CD14-positive monocyte (primary cell): ENCODE measurements around the gene FBXO2. TPM values are rescaled to one million over a fixed set of nuclear protein-coding genes. Genes with fewer than 3 reads are reported as not detected.

Experiments
- DNase-seq, 3 donors: peaks; one replicate each; pipeline ENCODE4 v3.0.0-alpha.2; 2011 to 2022
- H2AFZ ChIP-seq: 2 replicates; pipeline ENCODE4 v1.6.0; 2012; ENCODE audit warnings: mild to moderate bottlenecking, low read depth, low read length, inconsistent platforms; ENCODE audit not compliant: insufficient read depth, poor library complexity, severe bottlenecking
- H3K27ac ChIP-seq, 2 donors: 1 replicate in 1 of 2; 2 replicates in 1 of 2; pipeline ENCODE4 v1.5.1; 2012 to 2013; ENCODE audit warnings: low read length in 2 of 2, control low read depth in 1 of 2, inconsistent platforms in 1 of 2, low read depth in 1 of 2, mild to moderate bottlenecking in 1 of 2
- H3K27me3 ChIP-seq, 2 donors: one replicate each; pipeline versions ENCODE4 v1.6.0 to v1.6.1; 2011 to 2013; ENCODE audit warnings: low read length in 2 of 2; ENCODE audit not compliant: control insufficient read depth in 2 of 2, insufficient read depth in 2 of 2
- H3K36me3 ChIP-seq, 2 donors: replicated peaks in 1 of 2; 1 replicate in 1 of 2; 2 replicates in 1 of 2; pipeline versions ENCODE4 v1.5.1 to v1.6.1; 2012 to 2013; ENCODE audit warnings: low read length in 2 of 2, control low read depth in 1 of 2, inconsistent platforms in 1 of 2, mild to moderate bottlenecking in 1 of 2; ENCODE audit not compliant: insufficient read depth in 2 of 2, control insufficient read depth in 1 of 2
- H3K4me1 ChIP-seq, 2 donors: 1 replicate in 1 of 2; 2 replicates in 1 of 2; pipeline versions ENCODE4 v1.5.1 to v1.6.1; 2012 to 2013; ENCODE audit warnings: low read length in 2 of 2, control low read depth in 1 of 2, inconsistent platforms in 1 of 2, mild to moderate bottlenecking in 1 of 2, moderate library complexity in 1 of 2; ENCODE audit not compliant: insufficient read depth in 2 of 2, control insufficient read depth in 1 of 2
- H3K4me2 ChIP-seq: replicated peaks from 2 replicates; pipeline ENCODE3; 2012; ENCODE audit warnings: low read length, moderate library complexity, mild to moderate bottlenecking; ENCODE audit not compliant: poor library complexity, severe bottlenecking; ENCODE audit errors: extremely low read depth
- H3K4me3 ChIP-seq, 3 experiments: fragments of 200-600 bp in 1 of 3; sonication (generic) in 1 of 3; replicated peaks in 1 of 3; 1 replicate in 2 of 3; 2 replicates in 1 of 3; pipeline ENCODE4 v1.5.1; 2011 to 2013; ENCODE audit warnings: low read length in 3 of 3, mild to moderate bottlenecking in 3 of 3, control low read depth in 2 of 3, low read depth in 2 of 3, inconsistent platforms in 1 of 3, moderate library complexity in 1 of 3
- H3K79me2 ChIP-seq: 2 replicates; pipeline ENCODE4 v1.6.0; 2012; ENCODE audit warnings: mild to moderate bottlenecking, control low read depth, inconsistent platforms, low read length, moderate library complexity; ENCODE audit not compliant: insufficient read depth
- H3K9ac ChIP-seq: 2 replicates; pipeline ENCODE4 v1.6.0; 2017; ENCODE audit warnings: low read length, mild to moderate bottlenecking; ENCODE audit not compliant: insufficient read depth, poor library complexity, severe bottlenecking
- H3K9me3 ChIP-seq, 2 donors: replicated peaks in 1 of 2; 1 replicate in 1 of 2; 2 replicates in 1 of 2; pipeline versions ENCODE4 v1.5.1 to v1.6.1; 2012 to 2013; ENCODE audit warnings: low read length in 2 of 2, control low read depth in 1 of 2; ENCODE audit not compliant: control insufficient read depth in 1 of 2, insufficient read depth in 1 of 2
- H4K20me1 ChIP-seq: 2 replicates; pipeline ENCODE4 v1.6.0; 2012; ENCODE audit warnings: mild to moderate bottlenecking, low read length, control low read depth, moderate library complexity; ENCODE audit not compliant: insufficient read depth
- H3K27ac Mint-ChIP-seq, 7 donors: one replicate each; pipeline ENCODE4 v1.8.0; 2020; ENCODE audit warnings: mild to moderate bottlenecking in 7 of 7, mixed read lengths in 7 of 7, moderate library complexity in 6 of 7, inconsistent platforms in 2 of 7
- H3K27me3 Mint-ChIP-seq, 3 donors: one replicate each; pipeline ENCODE4 v1.8.0; 2021 to 2022; ENCODE audit warnings: low read depth in 3 of 3, mild to moderate bottlenecking in 3 of 3, mixed read lengths in 3 of 3, moderate library complexity in 3 of 3, inconsistent platforms in 1 of 3
- H3K36me3 Mint-ChIP-seq, 2 donors: one replicate each; pipeline ENCODE4 v1.8.0; 2020; ENCODE audit warnings: mixed read lengths in 2 of 2, inconsistent platforms in 1 of 2, mild to moderate bottlenecking in 1 of 2
- H3K4me1 Mint-ChIP-seq: one replicate; pipeline ENCODE4 v1.8.0; 2020; ENCODE audit warnings: mild to moderate bottlenecking, mixed read lengths
- H3K4me3 Mint-ChIP-seq, 2 donors: one replicate each; pipeline ENCODE4 v1.8.0; 2020; ENCODE audit warnings: mild to moderate bottlenecking in 2 of 2, mixed read lengths in 2 of 2, moderate library complexity in 1 of 2
- H3K9me3 Mint-ChIP-seq, 7 donors: one replicate each; pipeline ENCODE4 v1.8.0; 2020 to 2022; ENCODE audit warnings: mixed read lengths in 7 of 7, mild to moderate bottlenecking in 6 of 7, moderate library complexity in 6 of 7, inconsistent platforms in 2 of 7
- WGBS: methylation state at CpG from one replicate; pipeline ENCODE4 v1.1.5; 2013; ENCODE audit warnings: missing lambda C conversion rate; ENCODE audit not compliant: insufficient coverage; 5-methylcytosine and 5-hydroxymethylcytosine counted together
- intact Hi-C, 2 donors: fragments of 100-400 bp; cut with micrococcal nuclease; formaldehyde crosslinking; loops; one replicate each; pipeline versions ENCODE4 v1.15.0 to v1.15.1; 2023
- polyA minus RNA-seq: library from RNA; depleted of rRNA, polyadenylated mRNA; stranded (reverse); fragments of >200 nt; gene quantifications from 2 replicates; pipeline ENCODE4 v1.2.3, GENCODE V29; 2012
- polyA plus RNA-seq, 3 donors: library from polyadenylated mRNA; depleted of rRNA in 1 of 3; unstranded in 2 of 3; stranded (reverse) in 1 of 3; fragments of 300-500 nt in 2 of 3; fragments of >200 nt in 1 of 3; fragmentation: Illumina TruSeq in 2 of 3; gene quantifications; 1 replicate in 2 of 3; 2 replicates in 1 of 3; pipeline ENCODE4 v1.2.3, GENCODE V29; 2012 to 2021
- total RNA-seq, 12 experiments: library from RNA in 1 of 12; stranded (reverse) in 1 of 12; fragments of 120-200 nt in 1 of 12; gene quantifications; one replicate each; pipeline ENCODE4 v1.2.4 and lab custom pipeline; 2013 to 2026; ENCODE audit warnings: mixed read lengths in 6 of 12, inconsistent platforms in 1 of 12
- TF ChIP-seq, protein P1 (sequence below): fragments of 200-600 bp; IDR thresholded peaks from one replicate; pipeline ENCODE4 v1.8.0; 2022; ENCODE audit warnings: antibody characterized with exemption, mild to moderate bottlenecking

FBXO2 gene, protein sequence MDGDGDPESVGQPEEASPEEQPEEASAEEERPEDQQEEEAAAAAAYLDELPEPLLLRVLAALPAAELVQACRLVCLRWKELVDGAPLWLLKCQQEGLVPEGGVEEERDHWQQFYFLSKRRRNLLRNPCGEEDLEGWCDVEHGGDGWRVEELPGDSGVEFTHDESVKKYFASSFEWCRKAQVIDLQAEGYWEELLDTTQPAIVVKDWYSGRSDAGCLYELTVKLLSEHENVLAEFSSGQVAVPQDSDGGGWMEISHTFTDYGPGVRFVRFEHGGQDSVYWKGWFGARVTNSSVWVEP
- 0.15 TPM for total RNA-seq (2013)
- polyA plus RNA-seq, result under 1 TPM in 1 of 3 donors, not detected in 2; 0.08 TPM
- 0.55 TPM in 1 of 2 replicates, not detected in the other for polyA minus RNA-seq
- total RNA-seq (lab: John Stamatoyannopoulos, UW), result 0 to 0.54 (median 0.17) reads per million in 11 experiments

DNA sequence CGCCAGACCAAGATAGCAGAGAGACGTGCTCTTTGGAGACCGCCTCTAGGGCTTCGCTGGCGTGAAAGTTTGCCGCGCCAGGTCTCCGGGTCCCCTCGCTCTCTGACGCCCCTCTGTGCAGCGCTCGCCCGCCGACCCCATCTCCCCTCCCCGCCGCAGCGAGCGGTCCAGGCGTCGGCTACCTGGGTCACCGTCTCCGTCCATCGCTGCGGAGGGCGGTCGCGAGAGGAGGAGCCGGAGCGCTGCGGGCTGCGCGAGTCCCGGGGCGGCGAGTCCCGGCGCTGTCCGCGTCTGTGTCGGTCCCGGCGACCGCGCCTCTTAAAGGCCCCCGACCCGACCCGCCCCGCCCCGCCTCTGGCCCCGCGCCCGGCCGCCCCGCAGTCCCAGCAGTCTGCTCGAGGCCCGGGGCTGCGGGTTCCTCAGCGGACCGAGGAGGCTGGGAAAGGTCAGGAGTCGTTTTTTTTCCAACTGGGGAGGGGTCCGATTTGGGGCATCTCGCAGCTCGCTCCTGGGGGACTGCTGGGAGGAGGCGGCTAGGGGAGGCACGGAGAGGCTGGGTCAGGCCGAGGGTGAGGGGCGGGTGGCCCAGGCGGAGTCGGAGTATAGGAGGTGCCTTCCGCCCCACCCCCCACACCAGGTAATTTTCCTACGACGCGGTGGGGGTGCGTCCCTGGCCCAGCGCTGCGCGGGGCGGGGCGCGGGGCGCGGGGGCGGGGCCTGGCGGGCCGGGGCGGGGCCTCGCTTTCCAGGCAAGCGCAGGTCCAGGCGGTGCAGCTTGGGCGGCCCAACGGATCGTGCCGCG lies at the start of gene FBXO2, which contains the start of gene FBXO44:
Gene FBXO2 (minus strand): TSS at position 293 of the 802 bp plus-strand sequence. CDS start 89 bp downstream, at position 204.
Gene FBXO44 (plus strand): TSS at position 741 of the 802 bp plus-strand sequence. CDS start 959 bp downstream, outside the sequence.
- Histone ChIP-seq H3K27ac (no peak within 1 kb of the TSS), H3K4me1 (peaks cover 9 to 33% of the 10 kb centered on the region in 2 donors), H3K4me2 (peak within 1 kb of the TSS; percentile 90), H4K20me1 (no peaks in the 10 kb centered on the region), H3K4me3 (peak within 1 kb of the TSS; percentile 36 to 73 (median 38)), H3K9me3 (no peaks in the 10 kb centered on the region), H3K27me3 (peaks cover 5 to 50% of the 10 kb centered on the region in 2 donors), H3K36me3 (no peaks in the 10 kb centered on the region), H3K79me2 (no peaks in the 10 kb centered on the region), H2AFZ (peak within 1 kb of the TSS; percentile 61), H3K9ac (peak within 1 kb of the TSS; percentile 49)
- 12% methylated on average over 69 of the region's 94 CpGs for WGBS
- Mint-ChIP-seq H3K4me3 (peak within 1 kb of the TSS; percentile 72 to 80), H3K9me3 (peaks cover 0 to 4% (median 0%) of the 10 kb centered on the region in 7 donors), H3K27ac (no peak within 1 kb of the TSS), H3K36me3 (peaks cover 8 to 18% of the 10 kb centered on the region in 2 donors), H3K27me3 (peaks cover 42 to 64% (median 52%) of the 10 kb centered on the region in 3 donors), H3K4me1 (peaks cover 18% of the 10 kb centered on the region)
- intact Hi-C loops, result loop anchor here in 1 of 2 donors (5.0 kb wide), 2 partner anchors 63 to 93 kb away; no protein-coding TSS in a partner anchor
- DNase-seq, result peak in 1 of 3 donors; percentile 23
- TF ChIP-seq, protein P1, sequence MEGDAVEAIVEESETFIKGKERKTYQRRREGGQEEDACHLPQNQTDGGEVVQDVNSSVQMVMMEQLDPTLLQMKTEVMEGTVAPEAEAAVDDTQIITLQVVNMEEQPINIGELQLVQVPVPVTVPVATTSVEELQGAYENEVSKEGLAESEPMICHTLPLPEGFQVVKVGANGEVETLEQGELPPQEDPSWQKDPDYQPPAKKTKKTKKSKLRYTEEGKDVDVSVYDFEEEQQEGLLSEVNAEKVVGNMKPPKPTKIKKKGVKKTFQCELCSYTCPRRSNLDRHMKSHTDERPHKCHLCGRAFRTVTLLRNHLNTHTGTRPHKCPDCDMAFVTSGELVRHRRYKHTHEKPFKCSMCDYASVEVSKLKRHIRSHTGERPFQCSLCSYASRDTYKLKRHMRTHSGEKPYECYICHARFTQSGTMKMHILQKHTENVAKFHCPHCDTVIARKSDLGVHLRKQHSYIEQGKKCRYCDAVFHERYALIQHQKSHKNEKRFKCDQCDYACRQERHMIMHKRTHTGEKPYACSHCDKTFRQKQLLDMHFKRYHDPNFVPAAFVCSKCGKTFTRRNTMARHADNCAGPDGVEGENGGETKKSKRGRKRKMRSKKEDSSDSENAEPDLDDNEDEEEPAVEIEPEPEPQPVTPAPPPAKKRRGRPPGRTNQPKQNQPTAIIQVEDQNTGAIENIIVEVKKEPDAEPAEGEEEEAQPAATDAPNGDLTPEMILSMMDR, result no peak
